Fibroblast of lung (primary cell): Measurements from ENCODE around the gene SHROOM4.

ENCODE experiments used
- CTCF ChIP-seq, 2 donors: IDR thresholded peaks in 1 of 2; conservative IDR thresholded peaks in 1 of 2; 1 replicate in 1 of 2; 2 replicates in 1 of 2; pipeline ENCODE4 v1.5.1; 2011 to 2012; ENCODE audit warnings: low read length in 2 of 2, control low read depth in 1 of 2, inconsistent platforms in 1 of 2, low read depth in 1 of 2, mild to moderate bottlenecking in 1 of 2
- EZH2 ChIP-seq: IDR thresholded peaks from 2 replicates; pipeline ENCODE4 v1.5.1; 2012; ENCODE audit warnings: low read length, control low read depth, mild to moderate bottlenecking; ENCODE audit errors: missing control alignments

GRCh38 chrX:50858548-50858947 is 44.6 kb upstream of the SHROOM4 start:
- TF ChIP-seq CTCF (conservative IDR thresholded peaks at IDR 0.05 in 1 of 2, IDR thresholded peaks at IDR 0.05 in 1 of 2; ENCODE audit: low read depth in 1 of 2, low read length in 2 of 2) (no peak), EZH2 (no peak)
